SK-N-SH (cell line): ENCODE results near the gene PRKCA. TPM values are rescaled to one million over a fixed set of nuclear protein-coding genes. Genes with fewer than 3 reads are reported as not detected.

Experiments used
- CTCF ChIA-PET: fragments of 300-600, 350-600 bp; formaldehyde crosslinking; extraction: SDS; loops from one replicate; lab custom pipeline; 2021; lab: Yijun Ruan, JAX
- POLR2A ChIA-PET: fragments of 350-600 bp; sonication (Branson Sonifier 250); formaldehyde crosslinking; extraction: SDS; loops from one replicate; lab custom pipeline; 2020; ENCODE audit warnings: antibody characterized with exemption, inconsistent platforms; lab: Yijun Ruan, JAX
- DNase-seq: peaks from one replicate; pipeline ENCODE4 v3.0.0; 2012
- H2AFZ ChIP-seq: fragments of 200-600 bp; sonication (generic); 2 replicates; pipeline ENCODE4 v1.8.1; 2016; ENCODE audit warnings: antibody characterized with exemption, mild to moderate bottlenecking, low read depth
- H3F3A ChIP-seq: fragments of 200-600 bp; sonication (generic); replicated peaks from 2 replicates; pipeline ENCODE3; 2016; ENCODE audit warnings: antibody characterized with exemption, mild to moderate bottlenecking; ENCODE audit not compliant: insufficient read depth
- H3K27ac ChIP-seq, 2 experiments: fragments of 200-500 bp in 1 of 2; fragments of 200-600 bp in 1 of 2; sonication (Bioruptor generic) in 1 of 2; sonication (generic), shearing (Covaris generic) in 1 of 2; 2 replicates each; pipeline versions ENCODE4 v1.5.1 to v1.6.1; 2014 to 2016; ENCODE audit warnings: low read depth in 2 of 2, inconsistent platforms in 1 of 2, low read length in 1 of 2, mild to moderate bottlenecking in 1 of 2, mixed read lengths in 1 of 2
- H3K27me3 ChIP-seq: fragments of 200-600 bp; sonication (generic), shearing (Covaris generic); 2 replicates; pipeline ENCODE4 v1.6.1; 2016; ENCODE audit warnings: mixed run types; ENCODE audit not compliant: insufficient read depth
- H3K36me3 ChIP-seq, 2 experiments: fragments of 200-500 bp in 1 of 2; fragments of 200-600 bp in 1 of 2; sonication (Bioruptor generic) in 1 of 2; sonication (generic) in 1 of 2; replicated peaks in 1 of 2; 2 replicates each; pipeline versions ENCODE3 to v1.5.1; 2014 to 2016; ENCODE audit warnings: low read length in 1 of 2, mild to moderate bottlenecking in 1 of 2; ENCODE audit not compliant: insufficient read depth in 2 of 2, control insufficient read depth in 1 of 2
- H3K4me1 ChIP-seq, 2 experiments: fragments of 200-500 bp in 1 of 2; fragments of 200-600 bp in 1 of 2; sonication (Bioruptor generic) in 1 of 2; sonication (generic), shearing (Covaris generic) in 1 of 2; 2 replicates each; pipeline versions ENCODE4 v1.5.1 to v1.6.1; 2014 to 2016; ENCODE audit warnings: low read depth in 1 of 2, low read length in 1 of 2, mixed run types in 1 of 2; ENCODE audit not compliant: insufficient read depth in 2 of 2, control insufficient read depth in 1 of 2
- H3K4me2 ChIP-seq: fragments of 200-600 bp; sonication (generic), shearing (Covaris generic); 2 replicates; pipeline ENCODE4 v1.6.1; 2017; ENCODE audit warnings: mixed run types
- H3K4me3 ChIP-seq, 2 experiments: fragments of 200-500 bp in 1 of 2; fragments of 200-600 bp in 1 of 2; sonication (Bioruptor generic) in 1 of 2; sonication (generic), shearing (Covaris generic) in 1 of 2; 2 replicates each; pipeline versions ENCODE4 v1.5.1 to v1.8.1; 2014 to 2016; ENCODE audit warnings: low read depth in 2 of 2, inconsistent platforms in 1 of 2, low read length in 1 of 2, mild to moderate bottlenecking in 1 of 2, mixed read lengths in 1 of 2, moderate library complexity in 1 of 2
- H3K79me2 ChIP-seq: fragments of 200-600 bp; sonication (generic); 2 replicates; pipeline ENCODE4 v1.8.1; 2017; ENCODE audit warnings: mild to moderate bottlenecking; ENCODE audit not compliant: insufficient read depth
- H3K9ac ChIP-seq: fragments of 200-600 bp; sonication (generic); 2 replicates; pipeline ENCODE4 v1.6.1; 2017; ENCODE audit warnings: mixed run types
- H3K9me2 ChIP-seq: fragments of 200-600 bp; sonication (generic); 2 replicates; pipeline ENCODE4 v1.6.1; 2017; ENCODE audit warnings: mixed run types
- H3K9me3 ChIP-seq: fragments of 200-600 bp; sonication (generic); 2 replicates; pipeline ENCODE4 v1.6.1; 2017; ENCODE audit warnings: mixed run types, mild to moderate bottlenecking, moderate library complexity
- H4K20me1 ChIP-seq: fragments of 200-600 bp; sonication (generic); 2 replicates; pipeline ENCODE4 v1.6.1; 2017; ENCODE audit warnings: mild to moderate bottlenecking, mixed run types; ENCODE audit not compliant: insufficient read depth
- ELF1 ChIP-seq: IDR thresholded peaks from 2 replicates; pipeline ENCODE4 v1.4.0; 2012
- FOSL2 ChIP-seq: IDR thresholded peaks from 2 replicates; pipeline ENCODE4 v1.4.0; 2012; ENCODE audit warnings: low read depth, mild to moderate bottlenecking, moderate library complexity, borderline replicate concordance
- GATA2 ChIP-seq: sonication (generic); formaldehyde crosslinking; IDR thresholded peaks from 2 replicates; pipeline ENCODE4 v1.5.0; 2020; ENCODE audit warnings: mild to moderate bottlenecking, missing genetic modification reagents
- JUND ChIP-seq: IDR thresholded peaks from 2 replicates; pipeline ENCODE4 v1.4.0; 2012
- MAX ChIP-seq: IDR thresholded peaks from 2 replicates; pipeline ENCODE4 v1.4.0; 2012; ENCODE audit warnings: low read depth
- MXI1 ChIP-seq: IDR thresholded peaks from 2 replicates; pipeline ENCODE4 v1.6.1; 2012; ENCODE audit warnings: mild to moderate bottlenecking, low read depth, low read length, improper control_type of control experiment
- NFIC ChIP-seq: IDR thresholded peaks from 2 replicates; pipeline ENCODE4 v1.4.0; 2012; ENCODE audit warnings: borderline replicate concordance
- NRF1 ChIP-seq: IDR thresholded peaks from 2 replicates; pipeline ENCODE4 v1.6.1; 2012; ENCODE audit warnings: low read depth, mild to moderate bottlenecking, low read length
- RAD21 ChIP-seq: IDR thresholded peaks from 2 replicates; pipeline ENCODE4 v1.6.1; 2012; ENCODE audit warnings: mild to moderate bottlenecking, low read length
- RCOR1 ChIP-seq: fragments of 150-350 bp; IDR thresholded peaks from 2 replicates; pipeline ENCODE4 v1.6.1; 2017; ENCODE audit warnings: antibody characterized with exemption, low read length
- REST ChIP-seq: IDR thresholded peaks from 2 replicates; pipeline ENCODE4 v1.6.1; 2012; ENCODE audit warnings: mild to moderate bottlenecking, low read depth, low read length, moderate library complexity
- RFX5 ChIP-seq: IDR thresholded peaks from 2 replicates; pipeline ENCODE4 v1.6.1; 2012; ENCODE audit warnings: mild to moderate bottlenecking, improper control_type of control experiment, low read length
- SMC3 ChIP-seq: IDR thresholded peaks from 2 replicates; pipeline ENCODE4 v1.6.1; 2012; ENCODE audit warnings: low read depth, low read length, improper control_type of control experiment
- TEAD4 ChIP-seq: IDR thresholded peaks from 2 replicates; pipeline ENCODE4 v1.4.0; 2012; ENCODE audit warnings: mild to moderate bottlenecking, borderline replicate concordance; ENCODE audit not compliant: insufficient read depth
- USF2 ChIP-seq: fragments of 150-350 bp; IDR thresholded peaks from 2 replicates; pipeline ENCODE4 v1.6.1; 2017; ENCODE audit warnings: antibody characterized with exemption, low read length, low read depth, borderline replicate concordance
- YY1 ChIP-seq: IDR thresholded peaks from 2 replicates; pipeline ENCODE4 v1.4.0; 2012; ENCODE audit warnings: low read depth, mild to moderate bottlenecking
- ZBTB33 ChIP-seq: IDR thresholded peaks from 2 replicates; pipeline ENCODE4 v1.4.0; 2012; ENCODE audit warnings: low read depth, borderline replicate concordance
- WGBS: methylation state at CpG from one replicate; pipeline ENCODE4 v1.1.6; 2017; ENCODE audit warnings: low lambda C conversion rate; 5-methylcytosine and 5-hydroxymethylcytosine counted together
- polyA plus RNA-seq, 3 experiments: library from polyadenylated mRNA; depleted of rRNA; stranded (reverse); fragments of >200 nt; gene quantifications; 2 replicates each; pipeline ENCODE4 v1.2.3, GENCODE V29; 2012

PRKCA gene
- polyA plus RNA-seq, 1 of the 3 experiments (the other 2 are of a cell fraction): 108 TPM

GRCh38 chr17:66858226-66859083 is 556.0 kb downstream of the PRKCA start (continued):
- TF ChIP-seq MAX: no peak
- TF ChIP-seq MXI1: no peak
- no peak for TF ChIP-seq ELF1
- no peak for TF ChIP-seq FOSL2
- TF ChIP-seq GATA2 (CRISPR knock-in tag): no peak
- no peak for TF ChIP-seq USF2
- no peak for TF ChIP-seq ZBTB33

GRCh38 chr17:66859353-66859752 is 556.9 kb downstream of the PRKCA start:
- CTCF ChIA-PET: interaction anchor here (0.8 to 2.1 kb wide), 4 partner anchors 8 to 154 kb away, joined by 3 to 6 read pairs (median 4); no protein-coding TSS in a partner anchor
- Histone ChIP-seq H3K36me3 (no peaks in the 10 kb centered on the region), H3K27me3 (peaks cover 21% of the 10 kb centered on the region), H2AFZ (no peak overlapping the region), H3K9me2 (no peaks in the 10 kb centered on the region), H3K9ac (no peak overlapping the region), H3K79me2 (no peaks in the 10 kb centered on the region), H3K4me1 (no peaks in the 10 kb centered on the region), H3K4me2 (no peak overlapping the region), H3K9me3 (no peaks in the 10 kb centered on the region), H3K27ac (no peak overlapping the region), H3F3A (no peaks in the 10 kb centered on the region), H3K4me3 (no peak overlapping the region), H4K20me1 (no peaks in the 10 kb centered on the region)
- POLR2A ChIA-PET: no interaction called here
- 67% methylated on average over 8 of the region's 8 CpGs for WGBS
- TF ChIP-seq RFX5 (no peak), RAD21 (no peak), TEAD4 (no peak)
- DNase-seq: no peak

GRCh38 chr17:66860204-66860603 is 557.8 kb downstream of the PRKCA start:
- DNase-seq: no peak
- H3K4me1 ChIP-seq: no peaks in the 10 kb centered on the region
- CTCF ChIA-PET: interaction anchor here (0.8 to 2.1 kb wide), 4 partner anchors 9 to 39 kb away, joined by 3 to 6 read pairs (median 4); no protein-coding TSS in a partner anchor
- H3K9me2 ChIP-seq: no peaks in the 10 kb centered on the region
- H2AFZ ChIP-seq: no peak overlapping the region
- H3F3A ChIP-seq: no peaks in the 10 kb centered on the region
- no peaks in the 10 kb centered on the region for H3K79me2 ChIP-seq
- no peak overlapping the region for H3K4me2 ChIP-seq
- no peaks in the 10 kb centered on the region for H4K20me1 ChIP-seq
- no peak overlapping the region for H3K4me3 ChIP-seq
- H3K36me3 ChIP-seq: no peaks in the 10 kb centered on the region
- WGBS: 21% methylated on average over 3 of the region's 3 CpGs
- no peak overlapping the region for H3K27ac ChIP-seq
- POLR2A ChIA-PET: no interaction called here
- H3K9me3 ChIP-seq: no peaks in the 10 kb centered on the region
- H3K9ac ChIP-seq: no peak overlapping the region
- peaks cover 21% of the 10 kb centered on the region for H3K27me3 ChIP-seq
- TF ChIP-seq RFX5 (no peak), NRF1 (no peak), USF2 (no peak), MXI1 (no peak), SMC3 (no peak), REST (no peak), JUND (no peak), NFIC (no peak), RCOR1 (no peak), YY1 (no peak)
